GM12891 (cell line): Measurements from ENCODE around the gene CTNNA3.

Experiments used
- POLR2A ChIP-seq: IDR thresholded peaks from 2 replicates; pipeline ENCODE4 v1.6.1; 2011; ENCODE audit warnings: low read depth, low read length, control low read depth
- POLR2AphosphoS5 ChIP-seq: IDR thresholded peaks from 2 replicates; pipeline ENCODE4 v1.6.1; 2011; ENCODE audit warnings: low read depth, low read length, control low read depth

- TF ChIP-seq POLR2A (no peak), POLR2AphosphoS5 (no peak)
Measured at GRCh38 chr10:66819691-66820090, 876.3 kb downstream of the CTNNA3 start.
